NCI-H1417 (cell line): ENCODE measurements around the gene GCC1.

ENCODE experiments used
- DNase-seq, 3 experiments: peaks; one replicate each; lab custom pipeline; 2025; lab: John Stamatoyannopoulos, UW

The GCC1 gene, protein sequence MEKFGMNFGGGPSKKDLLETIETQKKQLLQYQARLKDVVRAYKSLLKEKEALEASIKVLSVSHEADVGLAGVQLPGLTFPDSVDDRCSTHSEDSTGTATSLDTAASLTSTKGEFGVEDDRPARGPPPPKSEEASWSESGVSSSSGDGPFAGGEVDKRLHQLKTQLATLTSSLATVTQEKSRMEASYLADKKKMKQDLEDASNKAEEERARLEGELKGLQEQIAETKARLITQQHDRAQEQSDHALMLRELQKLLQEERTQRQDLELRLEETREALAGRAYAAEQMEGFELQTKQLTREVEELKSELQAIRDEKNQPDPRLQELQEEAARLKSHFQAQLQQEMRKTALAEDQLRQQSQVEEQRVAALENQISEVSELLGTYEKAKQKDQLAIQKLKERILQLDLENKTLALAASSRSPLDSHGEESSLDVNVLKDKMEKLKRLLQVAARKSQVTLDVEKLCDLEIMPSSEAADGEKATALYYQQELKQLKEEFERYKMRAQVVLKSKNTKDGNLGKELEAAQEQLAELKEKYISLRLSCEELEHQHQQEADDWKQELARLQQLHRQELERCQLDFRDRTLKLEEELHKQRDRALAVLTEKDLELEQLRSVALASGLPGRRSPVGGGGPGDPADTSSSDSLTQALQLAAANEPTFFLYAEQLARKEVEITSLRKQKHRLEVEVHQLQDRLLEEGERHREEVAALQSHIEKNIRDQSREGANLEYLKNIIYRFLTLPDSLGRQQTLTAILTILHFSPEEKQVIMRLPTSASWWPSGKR

GRCh38 chr7:127585044-127585953, at the start of gene GCC1:
Gene GCC1 (minus strand): TSS chr7:127585596. CDS start chr7:127585182, 414 bp downstream.
- DNase-seq: peak; percentile 92 to 96 (median 94)

GRCh38 chr7:127632276-127632910, 47.0 kb upstream of the GCC1 start:
- no peak for DNase-seq

DNA sequence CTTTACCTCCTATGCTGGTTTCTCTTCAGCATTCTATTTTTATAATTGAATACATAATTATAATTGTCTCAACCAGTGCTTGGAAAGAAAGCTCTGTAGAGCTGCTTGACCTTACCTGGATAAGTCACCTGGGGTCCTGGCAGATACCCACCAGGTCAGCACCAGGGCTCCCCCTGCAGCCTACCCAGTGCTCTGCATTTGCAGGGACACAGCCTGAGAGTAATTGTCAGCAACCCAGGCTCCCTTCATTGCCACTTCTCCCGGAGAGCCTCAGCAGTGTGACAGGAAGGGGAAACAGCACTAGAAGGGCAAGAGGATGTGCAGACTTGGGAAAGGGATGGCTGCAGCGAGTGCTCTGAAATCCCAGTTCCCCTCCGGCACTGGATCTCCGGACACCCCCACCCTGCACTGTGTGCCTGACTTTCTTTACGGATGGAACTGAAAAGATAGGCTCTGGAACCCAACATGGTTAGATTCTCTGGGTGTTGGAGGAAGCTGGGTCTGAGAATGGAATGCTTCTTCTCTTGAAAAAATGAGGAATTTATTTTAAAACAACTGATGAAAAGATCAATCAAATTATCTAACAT, 44.0 kb upstream of the GCC1 start:
- peak; percentile 11 to 66 (median 39) for DNase-seq

DNA sequence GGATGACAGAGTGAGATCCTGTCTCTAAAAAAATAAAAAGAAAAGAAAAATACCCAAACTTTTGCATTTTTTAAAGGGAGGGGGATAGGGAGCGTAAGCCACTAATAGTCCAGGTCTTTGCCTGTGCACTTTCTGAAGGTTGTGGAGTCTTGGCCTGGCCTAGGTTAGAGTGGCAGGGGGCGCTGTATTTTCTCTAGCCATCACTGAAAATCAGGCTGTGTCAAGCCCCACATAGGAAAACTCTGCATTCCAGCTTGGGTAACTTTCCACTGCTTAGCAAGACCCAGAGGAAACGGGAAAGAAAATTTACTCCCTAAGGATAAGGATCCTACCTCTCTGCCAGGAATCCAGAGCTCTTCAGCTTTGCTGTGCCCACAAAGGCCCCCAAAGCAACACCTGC, 43.0 kb upstream of the GCC1 start:
- no peak for DNase-seq

DNA sequence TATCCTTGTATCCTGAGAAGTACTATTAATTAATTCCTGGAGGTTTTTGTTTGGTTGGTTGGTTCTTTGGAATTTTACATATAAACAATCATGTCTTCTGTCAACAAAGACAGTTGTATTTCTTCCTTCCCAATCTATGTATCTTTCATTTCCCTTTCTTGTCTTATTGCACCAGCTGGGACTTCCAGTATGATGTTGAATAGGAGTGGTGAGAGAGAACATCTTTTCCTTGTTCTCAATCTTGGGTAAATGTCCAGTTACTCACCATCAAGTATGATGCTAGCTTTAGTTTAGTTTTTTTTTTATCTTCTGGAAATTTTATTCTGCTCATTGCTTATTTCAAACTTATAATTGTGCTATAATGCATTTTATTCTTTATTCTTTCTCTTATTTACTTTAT, 39.9 kb upstream of the GCC1 start:
- DNase-seq: no peak

DNA sequence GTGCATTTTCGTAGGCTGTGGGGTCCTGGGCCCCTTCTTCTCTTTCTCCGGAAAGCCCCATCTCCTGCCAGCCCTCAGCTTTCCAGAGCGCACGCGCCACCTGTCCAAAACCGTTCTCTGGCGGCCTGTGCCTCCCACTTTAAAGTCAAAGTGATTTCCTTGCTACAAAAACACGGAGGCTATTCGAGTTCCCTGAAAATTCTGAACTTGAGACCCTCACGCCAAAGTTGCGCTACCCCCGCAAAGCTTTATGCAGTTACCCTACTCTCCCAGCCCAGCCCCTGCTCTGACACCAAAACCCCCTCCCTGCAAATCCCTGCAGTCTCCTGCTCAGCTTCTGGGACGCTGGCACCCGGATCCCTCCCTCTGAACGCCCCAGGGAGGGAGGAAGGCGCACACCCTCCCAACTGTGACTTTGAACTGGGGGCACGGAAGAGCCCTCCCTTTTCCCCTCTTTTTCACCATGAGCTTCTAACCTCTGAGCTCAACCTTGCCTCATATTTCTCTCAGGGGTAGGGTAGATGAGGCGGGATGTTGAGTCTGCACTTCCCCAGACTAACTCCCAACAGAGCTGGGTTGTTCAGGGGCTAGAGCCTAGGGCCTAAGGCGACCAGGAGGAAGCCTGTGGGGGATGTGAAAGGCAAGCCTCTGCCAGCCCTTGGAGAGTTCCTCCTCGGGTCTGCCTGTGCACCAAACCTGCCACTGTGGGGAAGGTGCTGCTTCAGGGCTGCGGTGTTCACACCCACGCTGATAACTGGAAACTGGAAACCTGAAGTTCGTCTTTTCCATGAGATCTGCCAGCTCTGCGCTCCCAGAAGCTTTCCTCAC, 35.2 kb upstream of the GCC1 start:
- DNase-seq: peak in 2 of 3 experiments; percentile 24 to 42

- peak in 2 of 3 experiments; percentile 69 to 81 for DNase-seq
Observed at GRCh38 chr7:127619681-127620405, 34.4 kb upstream of the GCC1 start.

DNA sequence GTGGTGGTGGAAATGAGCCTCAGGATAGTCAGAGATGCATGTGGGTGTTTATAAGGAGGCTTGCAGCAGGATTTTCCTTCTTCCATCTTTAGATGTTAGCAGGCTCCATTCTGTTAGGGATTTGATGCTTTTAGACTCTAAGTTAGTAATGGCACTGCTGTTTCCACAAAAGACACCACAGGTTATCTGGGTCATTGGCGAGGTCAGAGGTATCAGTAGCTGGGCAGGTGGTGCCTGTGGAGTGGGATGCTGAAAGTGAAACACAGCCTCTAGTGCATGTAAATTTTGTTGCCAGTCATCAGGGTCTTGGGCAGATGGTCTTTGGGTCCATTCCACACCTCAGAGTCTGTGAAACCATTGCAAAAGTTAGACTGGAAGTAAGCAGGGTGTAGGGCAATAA, 33.4 kb upstream of the GCC1 start:
- no peak for DNase-seq

DNA sequence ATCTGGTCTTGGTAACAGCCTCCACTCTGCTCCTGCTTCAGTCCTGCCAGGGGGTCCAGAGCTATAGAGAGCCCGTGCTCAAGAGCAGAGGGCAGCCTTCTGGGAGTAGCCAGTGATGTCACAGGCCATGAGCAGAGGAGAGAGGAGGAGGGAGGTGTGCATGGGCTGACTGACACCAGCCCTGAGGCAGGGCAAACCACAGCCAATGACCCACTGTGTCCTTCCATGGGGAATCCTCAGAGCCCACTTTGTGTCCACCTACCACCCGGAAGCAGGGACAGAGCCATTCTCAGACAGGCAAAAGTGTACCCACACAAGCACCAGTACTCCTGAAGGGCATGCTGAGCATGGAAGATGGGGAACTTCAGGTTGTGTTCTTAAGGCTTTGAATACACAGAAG, 32.6 kb upstream of the GCC1 start, which contains the start of gene PAX4:
PAX4 (minus strand) TSS at position 101 of the 400 bp plus-strand sequence. CDS start 2,214 bp downstream, outside the sequence.
- peak in 1 of 3 experiments; percentile 17 for DNase-seq

DNA sequence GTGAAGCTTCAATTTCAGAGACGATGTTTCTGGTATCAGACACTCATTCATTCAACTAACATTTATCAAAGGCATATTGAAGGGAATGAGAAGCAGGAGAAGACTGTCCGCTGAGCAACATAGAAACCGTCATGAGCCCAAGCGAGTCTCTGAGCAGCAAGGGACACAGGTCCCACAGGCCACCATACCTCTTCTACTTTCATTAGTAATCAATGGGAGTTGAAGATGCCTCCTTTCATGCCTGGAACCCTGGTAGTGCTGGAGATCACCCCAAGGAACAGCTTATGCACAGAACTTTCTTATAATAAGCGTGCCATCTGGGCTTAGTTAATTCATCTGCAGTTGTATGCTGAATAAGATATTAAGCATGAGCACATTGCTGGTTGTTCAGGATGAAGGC, 31.3 kb upstream of the GCC1 start:
- no peak for DNase-seq

- DNase-seq: no peak
Observed at GRCh38 chr7:127612263-127612662, 26.9 kb upstream of the GCC1 start.

DNA sequence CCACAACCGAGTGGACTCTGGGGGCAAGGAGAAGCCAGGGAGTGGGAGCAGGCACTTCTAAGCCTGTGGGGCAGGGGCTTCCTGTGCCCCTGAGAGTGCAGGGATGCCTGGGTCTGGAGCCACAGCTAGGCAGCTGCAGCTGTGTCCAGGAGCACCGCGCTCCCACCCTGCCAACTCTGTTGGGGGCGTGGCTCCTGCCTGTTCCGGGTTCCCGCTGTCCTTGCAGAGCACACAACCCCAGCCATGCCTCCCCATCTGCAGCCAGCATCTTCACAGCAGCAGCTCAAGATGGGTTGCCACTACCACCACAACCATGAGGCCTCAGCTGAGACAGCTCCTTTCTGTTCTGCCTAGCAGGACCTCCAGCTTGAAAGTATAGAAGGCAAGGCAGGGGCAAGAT, 23.9 kb upstream of the GCC1 start:
- no peak for DNase-seq

GRCh38 chr7:127608446-127608845, 23.1 kb upstream of the GCC1 start:
- no peak for DNase-seq

DNA sequence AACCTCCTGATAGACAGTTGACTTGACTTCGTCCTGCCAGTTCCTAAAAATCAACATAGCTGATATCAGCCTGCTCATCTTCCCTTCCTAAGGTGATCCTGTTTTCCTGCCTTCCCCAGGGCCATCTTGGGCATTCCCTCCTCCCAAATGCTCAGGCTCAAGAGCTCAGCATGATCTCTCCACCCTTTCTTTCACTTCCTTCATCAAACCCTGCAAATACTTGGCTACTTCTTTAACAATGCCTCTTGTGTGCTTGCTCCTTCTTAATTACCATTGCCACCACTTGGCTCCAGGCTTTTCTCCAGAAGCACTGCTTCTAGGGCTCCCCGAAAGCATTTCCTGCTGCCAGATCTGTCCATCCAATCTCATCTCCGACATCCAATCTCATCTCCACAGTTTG, 15.5 kb upstream of the GCC1 start:
- DNase-seq: no peak

- DNase-seq: no peak
Observed at GRCh38 chr7:127598318-127598717, 12.9 kb upstream of the GCC1 start.

GRCh38 chr7:127595737-127596136, 10.3 kb upstream of the GCC1 start:
- DNase-seq: no peak

GRCh38 chr7:127594490-127594889, 9.1 kb upstream of the GCC1 start:
- DNase-seq: no peak

DNA sequence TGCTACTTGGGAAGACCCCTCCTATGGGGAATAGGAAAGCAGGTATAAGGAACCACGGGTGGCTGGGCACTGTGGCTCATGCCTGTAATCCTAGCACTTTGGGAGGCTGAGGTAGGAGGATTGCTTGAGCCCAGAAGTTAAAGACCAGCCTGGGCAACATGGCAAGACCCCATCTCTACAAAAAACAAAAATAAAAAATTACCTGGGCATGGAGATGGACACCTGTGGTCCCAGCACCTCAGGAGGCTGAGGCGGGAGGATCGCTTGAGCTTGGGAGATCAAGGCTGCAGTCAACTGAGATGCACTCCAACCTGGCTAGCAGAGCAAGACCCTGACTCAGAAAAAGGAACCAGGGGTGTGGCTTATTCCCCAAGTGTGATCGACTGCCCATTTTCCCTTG, 7.2 kb upstream of the GCC1 start:
- no peak for DNase-seq

GRCh38 chr7:127591591-127591990, 6.2 kb upstream of the GCC1 start:
- no peak for DNase-seq

DNA sequence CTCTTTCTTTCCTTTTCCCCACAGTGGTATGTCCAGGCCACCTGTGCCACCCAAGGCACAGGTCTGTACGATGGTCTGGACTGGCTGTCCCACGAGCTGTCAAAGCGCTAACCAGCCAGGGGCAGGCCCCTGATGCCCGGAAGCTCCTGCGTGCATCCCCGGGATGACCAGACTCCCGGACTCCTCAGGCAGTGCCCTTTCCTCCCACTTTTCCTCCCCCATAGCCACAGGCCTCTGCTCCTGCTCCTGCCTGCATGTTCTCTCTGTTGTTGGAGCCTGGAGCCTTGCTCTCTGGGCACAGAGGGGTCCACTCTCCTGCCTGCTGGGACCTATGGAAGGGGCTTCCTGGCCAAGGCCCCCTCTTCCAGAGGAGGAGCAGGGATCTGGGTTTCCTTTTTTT, 5.8 kb upstream of the GCC1 start:
- DNase-seq: no peak
